Activated CD8-positive, alpha-beta T cell treated with anti-CD3 and anti-CD28 coated beads for 36 hours (primary cell): ENCODE results near the gene MACROD2. TPM values are rescaled to one million over a fixed set of nuclear protein-coding genes. Genes with fewer than 3 reads are reported as not detected.

ENCODE experiments used
- ATAC-seq: fragments of 200-7000 bp; cut with Tn5 transposase; one replicate; pipeline ENCODE4 v1.10.0; 2021; ENCODE audit warnings: mild to moderate bottlenecking, moderate library complexity
- CTCF ChIA-PET: fragments of 350-600 bp; sonication (Branson Sonifier 250); formaldehyde crosslinking; loops from one replicate; lab custom pipeline; 2021; ENCODE audit warnings: antibody characterized with exemption; lab: Charles Lee
- POLR2A ChIA-PET: fragments of 350-600 bp; sonication (Branson Sonifier 250); formaldehyde crosslinking; loops from one replicate; lab custom pipeline; 2021; ENCODE audit warnings: antibody characterized with exemption; lab: Charles Lee
- DNase-seq: peaks from one replicate; pipeline ENCODE4 v3.0.0-alpha.2; 2020
- H3K27ac Mint-ChIP-seq: one replicate; pipeline ENCODE4 v1.8.0; 2021; ENCODE audit warnings: mild to moderate bottlenecking, mixed read lengths
- H3K27me3 Mint-ChIP-seq: one replicate; pipeline ENCODE4 v1.8.0; 2021; ENCODE audit warnings: mixed read lengths
- H3K36me3 Mint-ChIP-seq: one replicate; pipeline ENCODE4 v1.8.0; 2021; ENCODE audit warnings: low read depth, mixed read lengths
- H3K4me1 Mint-ChIP-seq: one replicate; pipeline ENCODE4 v1.8.0; 2021; ENCODE audit warnings: low read depth, mixed read lengths
- H3K4me3 Mint-ChIP-seq: one replicate; pipeline ENCODE4 v1.8.0; 2021; ENCODE audit warnings: mild to moderate bottlenecking, moderate library complexity, mixed read lengths
- H3K9me3 Mint-ChIP-seq: one replicate; pipeline ENCODE4 v1.8.0; 2021; ENCODE audit warnings: mixed read lengths
- intact Hi-C: fragments of 100-400 bp; cut with micrococcal nuclease; formaldehyde crosslinking; loops from one replicate; pipeline ENCODE4 v1.10.0; 2022
- total RNA-seq, 2 experiments: library from RNA; stranded (reverse); gene quantifications; one replicate each; pipeline ENCODE4 v1.2.3, GENCODE V29; 2021
- TF ChIP-seq, protein P1 (sequence below): fragments of 200-600 bp; IDR thresholded peaks from one replicate; pipeline ENCODE4 v1.8.0; 2022; ENCODE audit warnings: antibody characterized with exemption, mild to moderate bottlenecking

The MACROD2 gene
- total RNA-seq, 2 experiments from 2014 or later: not detected

DNA sequence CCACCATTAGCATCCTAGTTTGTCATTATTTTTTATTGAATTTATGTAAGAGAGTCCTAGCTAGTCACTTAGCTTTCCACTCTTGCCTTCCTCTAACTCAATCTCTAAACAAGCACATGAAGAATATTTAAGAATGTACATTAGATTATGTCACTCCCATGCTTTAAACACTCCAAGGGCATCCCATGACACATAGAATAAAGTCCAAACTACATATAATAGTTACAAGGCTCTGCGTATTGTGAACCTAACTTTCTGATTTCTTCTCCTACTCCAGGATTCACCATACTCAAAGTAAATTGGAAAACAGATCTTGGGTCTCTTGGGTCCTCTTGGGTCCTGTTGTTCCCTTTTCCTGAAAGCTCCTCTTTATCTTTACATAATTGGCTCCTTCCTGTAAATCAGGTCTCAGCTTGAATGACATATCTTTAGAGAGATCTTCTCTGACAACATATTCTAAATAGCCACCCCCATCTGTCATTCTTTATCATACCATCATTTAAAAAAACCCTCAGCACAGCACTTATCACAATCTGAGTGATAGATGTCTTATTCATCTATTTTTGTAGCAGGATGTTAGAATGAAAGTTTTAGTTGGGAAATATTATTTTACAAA, 1384.5 kb downstream of the MACROD2 start:
- no peak for DNase-seq
- ChIA-PET CTCF (no interaction called here), POLR2A (no interaction called here)
- peaks cover 1% of the 10 kb centered on the region for H3K9me3 Mint-ChIP-seq
- H3K4me3 Mint-ChIP-seq: no peak overlapping the region
- no peaks in the 10 kb centered on the region for H3K36me3 Mint-ChIP-seq
- no peak overlapping the region for H3K27ac Mint-ChIP-seq
- no peaks in the 10 kb centered on the region for H3K4me1 Mint-ChIP-seq
- ATAC-seq: no peak
- intact Hi-C loops: no loop called here
- TF ChIP-seq, protein P1, sequence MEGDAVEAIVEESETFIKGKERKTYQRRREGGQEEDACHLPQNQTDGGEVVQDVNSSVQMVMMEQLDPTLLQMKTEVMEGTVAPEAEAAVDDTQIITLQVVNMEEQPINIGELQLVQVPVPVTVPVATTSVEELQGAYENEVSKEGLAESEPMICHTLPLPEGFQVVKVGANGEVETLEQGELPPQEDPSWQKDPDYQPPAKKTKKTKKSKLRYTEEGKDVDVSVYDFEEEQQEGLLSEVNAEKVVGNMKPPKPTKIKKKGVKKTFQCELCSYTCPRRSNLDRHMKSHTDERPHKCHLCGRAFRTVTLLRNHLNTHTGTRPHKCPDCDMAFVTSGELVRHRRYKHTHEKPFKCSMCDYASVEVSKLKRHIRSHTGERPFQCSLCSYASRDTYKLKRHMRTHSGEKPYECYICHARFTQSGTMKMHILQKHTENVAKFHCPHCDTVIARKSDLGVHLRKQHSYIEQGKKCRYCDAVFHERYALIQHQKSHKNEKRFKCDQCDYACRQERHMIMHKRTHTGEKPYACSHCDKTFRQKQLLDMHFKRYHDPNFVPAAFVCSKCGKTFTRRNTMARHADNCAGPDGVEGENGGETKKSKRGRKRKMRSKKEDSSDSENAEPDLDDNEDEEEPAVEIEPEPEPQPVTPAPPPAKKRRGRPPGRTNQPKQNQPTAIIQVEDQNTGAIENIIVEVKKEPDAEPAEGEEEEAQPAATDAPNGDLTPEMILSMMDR: no peak
- H3K27me3 Mint-ChIP-seq: no peaks in the 10 kb centered on the region

DNA sequence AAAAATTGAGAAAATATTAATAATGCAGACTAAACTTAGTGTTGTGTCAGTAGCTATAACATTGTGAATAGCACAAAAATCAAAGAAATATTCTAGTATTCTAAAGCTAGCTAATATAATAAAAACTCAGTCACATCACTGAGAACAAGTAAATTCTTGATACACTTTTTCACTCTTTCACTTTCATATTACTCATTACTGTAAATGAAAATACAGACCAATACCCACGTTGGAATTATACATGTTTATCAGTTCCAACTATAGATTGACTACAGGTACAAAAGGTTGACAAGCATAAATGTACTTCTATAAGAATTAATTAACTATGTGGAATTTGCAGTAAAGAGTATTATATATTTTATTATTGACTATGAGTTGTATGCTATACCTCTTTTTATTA, 1385.5 kb downstream of the MACROD2 start:
- no peak overlapping the region for H3K4me3 Mint-ChIP-seq
- no peak overlapping the region for H3K27ac Mint-ChIP-seq
- intact Hi-C loops: no loop called here
- no peaks in the 10 kb centered on the region for H3K4me1 Mint-ChIP-seq
- TF ChIP-seq, protein P1: no peak
- no peaks in the 10 kb centered on the region for H3K36me3 Mint-ChIP-seq
- ATAC-seq (no peak), DNase-seq (no peak)
- H3K9me3 Mint-ChIP-seq: peaks cover 1% of the 10 kb centered on the region
- H3K27me3 Mint-ChIP-seq: no peaks in the 10 kb centered on the region
- ChIA-PET POLR2A (no interaction called here), CTCF (no interaction called here)

DNA sequence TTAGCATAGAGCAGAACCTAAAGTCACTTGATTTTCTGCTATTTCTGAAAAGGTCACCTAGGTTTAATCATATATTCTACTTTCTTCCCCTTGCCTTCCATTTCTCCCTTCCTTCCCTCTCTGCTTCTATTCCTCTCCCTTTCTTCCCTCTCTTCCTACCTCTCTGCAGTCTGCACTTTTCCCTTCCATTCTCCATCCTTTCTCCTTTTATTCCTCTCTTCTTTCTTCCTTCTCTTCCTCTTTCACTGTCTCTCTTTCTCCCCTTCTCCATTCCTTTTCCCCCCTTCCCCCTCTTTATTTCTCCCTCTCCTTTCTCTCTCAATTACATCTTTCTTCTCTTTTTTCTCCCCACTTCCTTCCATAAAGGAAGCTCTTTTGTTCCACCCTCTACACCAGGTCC, 1391.9 kb downstream of the MACROD2 start:
- no peak for ATAC-seq
- H3K27me3 Mint-ChIP-seq: no peaks in the 10 kb centered on the region
- no peak for DNase-seq
- no peaks in the 10 kb centered on the region for H3K36me3 Mint-ChIP-seq
- peaks cover 4% of the 10 kb centered on the region for H3K9me3 Mint-ChIP-seq
- no peak overlapping the region for H3K27ac Mint-ChIP-seq
- TF ChIP-seq, protein P1: no peak
- no peaks in the 10 kb centered on the region for H3K4me1 Mint-ChIP-seq
- H3K4me3 Mint-ChIP-seq: no peak overlapping the region
- intact Hi-C loops: no loop called here
- ChIA-PET POLR2A (no interaction called here), CTCF (interaction anchor here (1.2 kb wide), 1 partner anchor 9 kb away, joined by 3 read pairs; no protein-coding TSS in a partner anchor)

DNA sequence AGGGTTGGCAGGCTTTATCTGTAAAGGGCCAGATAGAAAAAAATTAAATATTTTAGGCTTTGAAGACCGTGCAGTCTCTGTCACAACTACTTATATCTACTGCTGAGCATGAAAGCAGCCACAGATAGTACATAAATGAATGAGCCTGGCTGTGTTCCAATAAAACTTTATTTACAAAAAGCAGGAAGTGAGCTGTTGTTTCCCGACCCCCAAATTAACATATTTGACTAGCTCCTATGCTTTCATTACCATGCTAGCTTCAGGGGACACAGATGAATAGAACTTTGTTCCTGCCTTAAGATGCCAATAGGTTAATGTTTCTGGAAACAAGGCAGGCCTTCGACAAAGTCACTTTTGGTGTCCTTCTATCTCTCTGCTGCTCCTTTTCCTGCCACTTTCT, 1400.1 kb downstream of the MACROD2 start:
- ATAC-seq (no peak), DNase-seq (no peak)
- TF ChIP-seq, protein P1: no peak
- no peak overlapping the region for H3K4me3 Mint-ChIP-seq
- POLR2A ChIA-PET: no interaction called here
- CTCF ChIA-PET: interaction anchor here (1.5 kb wide), 1 partner anchor 8 kb away, joined by 3 read pairs; no protein-coding TSS in a partner anchor
- no peaks in the 10 kb centered on the region for H3K36me3 Mint-ChIP-seq
- no peaks in the 10 kb centered on the region for H3K27me3 Mint-ChIP-seq
- peaks cover 2% of the 10 kb centered on the region for H3K9me3 Mint-ChIP-seq
- no peaks in the 10 kb centered on the region for H3K4me1 Mint-ChIP-seq
- intact Hi-C loops: no loop called here
- no peak overlapping the region for H3K27ac Mint-ChIP-seq

DNA sequence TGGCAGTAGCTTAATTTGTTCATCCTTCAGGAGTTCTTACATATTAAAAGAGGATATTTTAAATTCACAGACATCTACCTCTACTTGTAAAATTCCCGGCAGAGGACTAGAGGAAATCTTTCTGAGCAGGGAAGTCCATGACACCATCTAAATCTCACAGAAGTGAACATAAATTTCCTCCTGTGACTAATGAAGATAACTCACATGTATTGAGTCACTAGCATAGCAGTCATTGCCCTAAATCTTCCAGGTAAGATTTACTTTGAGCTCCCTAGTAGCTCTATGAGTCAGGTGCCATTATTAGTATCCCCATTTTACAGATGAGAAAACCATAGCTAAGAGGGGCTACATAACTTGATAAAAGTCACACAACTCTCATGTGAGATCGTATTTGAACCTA, 1400.7 kb downstream of the MACROD2 start:
- no peak overlapping the region for H3K4me3 Mint-ChIP-seq
- no peaks in the 10 kb centered on the region for H3K4me1 Mint-ChIP-seq
- DNase-seq (no peak), ATAC-seq (no peak)
- POLR2A ChIA-PET: no interaction called here
- CTCF ChIA-PET: interaction anchor here (1.5 kb wide), 1 partner anchor 9 kb away, joined by 3 read pairs; no protein-coding TSS in a partner anchor
- H3K27ac Mint-ChIP-seq: no peak overlapping the region
- peaks cover 2% of the 10 kb centered on the region for H3K9me3 Mint-ChIP-seq
- TF ChIP-seq, protein P1: no peak
- H3K27me3 Mint-ChIP-seq: no peaks in the 10 kb centered on the region
- H3K36me3 Mint-ChIP-seq: no peaks in the 10 kb centered on the region
- intact Hi-C loops: no loop called here
